OCI-LY3 (cell line): Measurements from ENCODE around the gene TIAM2.

ENCODE experiments used
- CTCF ChIP-seq: fragments of 200-600, 300-600 bp; sonication (generic); IDR thresholded peaks from 2 replicates; pipeline ENCODE4 v1.5.1; 2014; ENCODE audit warnings: antibody characterized with exemption, low read length, low read depth
- EZH2phosphoT487 ChIP-seq: fragments of 200-600 bp; shearing (Covaris generic); IDR thresholded peaks from 2 replicates; pipeline ENCODE4 v1.6.1; 2018; ENCODE audit warnings: antibody characterized with exemption, mixed run types, low read depth

DNA sequence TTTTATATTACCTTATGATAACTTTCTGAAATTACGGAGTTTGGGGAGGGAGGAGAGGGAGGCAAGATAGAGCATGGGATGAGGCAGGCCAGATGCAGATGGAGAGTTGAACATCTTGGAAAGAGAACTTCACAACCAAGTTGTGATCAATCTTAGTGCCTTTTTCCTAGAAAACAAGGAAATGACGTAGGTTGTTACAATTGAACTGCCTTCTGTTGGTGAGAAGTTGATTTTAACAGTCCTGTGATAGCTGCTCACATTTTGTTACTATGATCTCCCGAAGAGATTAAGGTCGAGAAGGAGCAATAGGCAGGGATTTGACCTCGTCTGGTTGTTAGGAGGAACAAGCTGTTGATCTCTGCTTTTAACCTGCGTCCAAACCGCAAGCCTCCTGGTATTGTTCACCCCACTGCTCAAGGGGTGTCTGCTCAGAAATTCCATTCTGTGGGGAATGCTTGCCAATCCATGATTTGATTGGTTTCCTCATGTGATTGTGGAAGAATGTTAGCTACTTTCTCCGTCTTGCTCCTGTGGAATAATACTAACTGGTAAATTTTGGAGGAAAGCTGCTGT lies 35.1 kb downstream of the TIAM2 start:
- TF ChIP-seq CTCF (no peak), EZH2phosphoT487 (no peak)
